GM12878 (cell line): ENCODE results near the gene NR3C1. TPM values are rescaled to one million over a fixed set of nuclear protein-coding genes. Genes with fewer than 3 reads are reported as not detected.

Experiments used
- ATAC-seq: fragments of 200-7000 bp; cut with Tn5 transposase; 3 replicates; pipeline ENCODE4 v1.9.1; 2020; ENCODE audit warnings: mild to moderate bottlenecking, moderate library complexity
- BruUV-seq: library from RNA; stranded (reverse); fragments of 400-500 nt; replicated peaks from 2 replicates; lab custom pipeline; 2021; lab: Mats Ljungman, UMichigan
- CTCF ChIA-PET: fragments of 300-600 bp; sonication (Branson Sonifier 250); formaldehyde crosslinking; extraction: SDS; loops from one replicate; lab custom pipeline; 2021; ENCODE audit warnings: inconsistent platforms; lab: Yijun Ruan, JAX
- POLR2A ChIA-PET: fragments of 350-600 bp; formaldehyde crosslinking; extraction: SDS; loops from one replicate; lab custom pipeline; 2021; ENCODE audit warnings: inconsistent platforms; lab: Charles Lee
- RAD21 ChIA-PET: fragments of 300-600 bp; sonication (Branson Sonifier 250); formaldehyde crosslinking; loops from one replicate; lab custom pipeline; 2023; ENCODE audit warnings: antibody characterized with exemption; ENCODE audit not compliant: unreplicated experiment; lab: Charles Lee
- SMC1A ChIA-PET: fragments of 300-600 bp; sonication (Branson Sonifier 250); formaldehyde crosslinking; loops from one replicate; lab custom pipeline; 2023; ENCODE audit not compliant: unreplicated experiment, uncharacterized antibody; lab: Charles Lee
- DNase-seq: peaks from one replicate; pipeline ENCODE4 v3.0.0-alpha.2; 2011; ENCODE audit warnings: low read depth, low spot score
- FAIRE-seq: peaks from 3 replicates; lab custom pipeline; 2011; peaks lifted over from hg19 to GRCh38; lab: Jason Lieb, UNC
- H2AFZ ChIP-seq: 2 replicates; pipeline ENCODE4 v1.6.0; 2011; ENCODE audit warnings: low read depth, low read length, control low read depth; ENCODE audit not compliant: control insufficient read depth
- H3K27ac ChIP-seq: 2 replicates; pipeline ENCODE4 v1.5.1; 2011; ENCODE audit warnings: control low read depth; ENCODE audit not compliant: control insufficient read depth, insufficient read depth
- H3K27me3 ChIP-seq, 2 experiments: replicated peaks in 1 of 2; 2 replicates each; pipeline versions ENCODE4 v1.6.0 to v1.6.1; 2011; ENCODE audit warnings: low read length in 1 of 2; ENCODE audit not compliant: control insufficient read depth in 2 of 2, insufficient read depth in 2 of 2
- H3K36me3 ChIP-seq, 2 experiments: 2 replicates each; pipeline ENCODE4 v1.5.1; 2011; ENCODE audit warnings: low read length in 1 of 2; ENCODE audit not compliant: control insufficient read depth in 2 of 2, insufficient read depth in 2 of 2
- H3K4me1 ChIP-seq: 2 replicates; pipeline ENCODE4 v1.6.1; 2011; ENCODE audit warnings: mild to moderate bottlenecking, low read length, moderate library complexity, mixed read lengths; ENCODE audit not compliant: control insufficient read depth, insufficient read depth
- H3K4me2 ChIP-seq: 2 replicates; pipeline ENCODE4 v1.6.0; 2011; ENCODE audit warnings: control low read depth; ENCODE audit not compliant: control insufficient read depth, insufficient read depth
- H3K4me3 ChIP-seq: fragments of 200-600 bp; sonication (generic); 2 replicates; pipeline ENCODE4 v1.5.1; 2016
- H3K79me2 ChIP-seq: 2 replicates; pipeline ENCODE4 v1.6.0; 2011; ENCODE audit warnings: low read length; ENCODE audit not compliant: control insufficient read depth, insufficient read depth
- H3K9ac ChIP-seq: 2 replicates; pipeline ENCODE4 v1.8.0; 2011; ENCODE audit warnings: low read length, control low read depth, mixed read lengths; ENCODE audit not compliant: control insufficient read depth, insufficient read depth
- H3K9me3 ChIP-seq: replicated peaks from 3 replicates; pipeline ENCODE4 v1.5.1; 2011; ENCODE audit warnings: mild to moderate bottlenecking, low read length; ENCODE audit not compliant: control insufficient read depth, insufficient read depth
- H4K20me1 ChIP-seq: 2 replicates; pipeline ENCODE4 v1.6.0; 2011; ENCODE audit not compliant: control insufficient read depth, insufficient read depth
- E4F1 ChIP-seq: fragments of 450-650 bp; IDR thresholded peaks from 2 replicates; pipeline ENCODE4 v1.6.1; 2018; ENCODE audit warnings: borderline replicate concordance, mild to moderate bottlenecking; ENCODE audit not compliant: partially characterized antibody
- GABPA ChIP-seq: IDR thresholded peaks from 2 replicates; pipeline ENCODE4 v1.6.1; 2014; ENCODE audit warnings: antibody characterized with exemption, low read depth, mild to moderate bottlenecking, inconsistent platforms
- IRF3 ChIP-seq: fragments of 450-650 bp; IDR thresholded peaks from 2 replicates; pipeline ENCODE4 v1.6.1; 2014; ENCODE audit warnings: mild to moderate bottlenecking
- MEF2B ChIP-seq: fragments of 450-650 bp; IDR thresholded peaks from 2 replicates; pipeline ENCODE4 v1.6.1; 2018; ENCODE audit warnings: mild to moderate bottlenecking, moderate library complexity; ENCODE audit not compliant: partially characterized antibody, poor library complexity, severe bottlenecking
- NFXL1 ChIP-seq: fragments of 450-650 bp; IDR thresholded peaks from 2 replicates; pipeline ENCODE4 v1.6.1; 2017; ENCODE audit warnings: antibody characterized with exemption, mild to moderate bottlenecking, borderline replicate concordance
- NR2C2 ChIP-seq: IDR thresholded peaks from 2 replicates; pipeline ENCODE4 v1.6.1; 2011; ENCODE audit warnings: borderline replicate concordance, low read depth; ENCODE audit not compliant: control insufficient read depth, insufficient read length
- USF2 ChIP-seq: IDR thresholded peaks from 2 replicates; pipeline ENCODE4 v1.6.1; 2011; ENCODE audit warnings: low read depth, low read length, improper control_type of control experiment, borderline replicate concordance
- ZBTB33 ChIP-seq: fragments of 450-650 bp; IDR thresholded peaks from 2 replicates; pipeline ENCODE4 v1.6.1; 2017; ENCODE audit warnings: mild to moderate bottlenecking
- ZNF687 ChIP-seq: fragments of 450-650 bp; IDR thresholded peaks from 2 replicates; pipeline ENCODE4 v1.6.1; 2017; ENCODE audit warnings: mild to moderate bottlenecking, moderate library complexity
- ZSCAN29 ChIP-seq: fragments of 450-650 bp; IDR thresholded peaks from 2 replicates; pipeline ENCODE4 v1.6.1; 2017; ENCODE audit warnings: mild to moderate bottlenecking, moderate library complexity
- WGBS: methylation state at CpG from one replicate; pipeline ENCODE4 v1.1.6; 2016; ENCODE audit warnings: low lambda C conversion rate; ENCODE audit not compliant: insufficient replicate concordance, insufficient coverage; ENCODE audit errors: missing lambda C conversion rate; 5-methylcytosine and 5-hydroxymethylcytosine counted together
- in situ Hi-C: fragments of 300-500 bp; cut with MboI; formaldehyde crosslinking; loops from 9 replicates; pipeline ENCODE4 v1.14.3; 2018; ENCODE audit warnings: mixed read lengths
- intact Hi-C: fragments of 100-400 bp; cut with micrococcal nuclease; formaldehyde crosslinking; loops from one replicate; pipeline ENCODE4 v1.14.2; 2022; ENCODE audit not compliant: unreplicated experiment
- polyA plus RNA-seq, 11 experiments: library from polyadenylated mRNA; depleted of rRNA in 4 of 11; unstranded in 6 of 11; stranded (reverse) in 5 of 11; fragments of >200 nt; fragmentation: Nextera tagmentation in 4 of 11; fragmentation: Illumina TruSeq in 1 of 11; extraction: Ambion mirVana in 4 of 11; extraction: Trizol in 1 of 11; gene quantifications; 1 replicate in 1 of 11; 2 replicates in 10 of 11; pipeline versions ENCODE4 v1.2.1 to v1.2.3, GENCODE V29; 2011 to 2016; ENCODE audit warnings: inconsistent platforms in 2 of 11, missing spikeins in 2 of 11, low read depth in 1 of 11
- total RNA-seq, 4 experiments: library from RNA; depleted of rRNA in 3 of 4; stranded (reverse); fragments of >200 nt in 3 of 4; fragmentation: Illumina TruSeq in 1 of 4; extraction: Trizol in 1 of 4; gene quantifications; 2 replicates each; pipeline versions ENCODE4 v1.2.1 to v1.2.3, GENCODE V29; 2013 to 2021

Gene NR3C1
- total and polyA plus RNA-seq, 10 of the 15 experiments (the other 5 are each of a cell fraction or from before 2014, with no cell fraction given), result 49.7 to 141 (median 109) TPM

- intact Hi-C loops, result no loop called here
Measured at GRCh38 chr5:143329843-143330242, 73.6 kb downstream of the NR3C1 start.

More at GRCh38 chr5:143329843-143330242, 73.6 kb downstream of the NR3C1 start:
- no peak overlapping the region for H3K9ac ChIP-seq
- no peaks in the 10 kb centered on the region for H3K4me1 ChIP-seq
- WGBS, result 96% methylated on average over 2 of the region's 2 CpGs
- in situ Hi-C loops, result no loop called here
- H3K27me3 ChIP-seq, result no peaks in the 10 kb centered on the region
- POLR2A ChIA-PET, result no interaction called here
- H3K27ac ChIP-seq, result no peak overlapping the region
- peaks cover 75% of the 10 kb centered on the region for H3K79me2 ChIP-seq
- no peak overlapping the region for H2AFZ ChIP-seq
- no peak for TF ChIP-seq ZSCAN29
- TF ChIP-seq IRF3, result no peak
- no peak for TF ChIP-seq NR2C2
- TF ChIP-seq USF2, result no peak
- TF ChIP-seq ZNF687, result no peak
- no peak for TF ChIP-seq E4F1
- no peak for TF ChIP-seq MEF2B
- no peak for TF ChIP-seq GABPA
- no peak for TF ChIP-seq NFXL1
- TF ChIP-seq ZBTB33, result no peak
- H3K9me3 ChIP-seq, result peaks cover 44% of the 10 kb centered on the region
- H3K4me3 ChIP-seq, result no peak overlapping the region
- H3K36me3 ChIP-seq, result peaks cover 5 to 11% of the 10 kb centered on the region in 2 experiments
- no peaks in the 10 kb centered on the region for H4K20me1 ChIP-seq
- DNase-seq (no peak), FAIRE-seq (no peak), ATAC-seq (no peak)
- no peak overlapping the region for H3K4me2 ChIP-seq
- no TSS peak for BruUV-seq
- SMC1A ChIA-PET, result interaction anchor here (0.6 to 1.7 kb wide), 7 partner anchors 10 to 581 kb away, joined by 3 to 9 read pairs (median 3); no protein-coding TSS in a partner anchor
- RAD21 ChIA-PET, result interaction anchor here (0.8 to 1.1 kb wide), 2 partner anchors 16 to 98 kb away, joined by 3 to 4 read pairs; no protein-coding TSS in a partner anchor
- CTCF ChIA-PET, result no interaction called here
